Breast epithelium (tissue), 4 donors: ENCODE measurements around the gene CPB2. TPM values are rescaled to one million over a fixed set of nuclear protein-coding genes. Genes with fewer than 3 reads are reported as not detected.
A peak's percentile ranks its signal among the peaks of the same experiment; 100 is the strongest.

Experiments
- DNase-seq, 2 donors: peaks; one replicate each; pipeline ENCODE4 v3.0.0-alpha.2; 2019; ENCODE audit warnings: low spot score in 2 of 2
- H3K27ac ChIP-seq, 2 donors: fragments of 200-600 bp; sonication (generic) in 1 of 2; one replicate each; pipeline ENCODE4 v1.5.1; 2016 to 2019; ENCODE audit warnings: mild to moderate bottlenecking in 1 of 2
- H3K27me3 ChIP-seq, 2 donors: fragments of 200-600 bp; sonication (generic) in 1 of 2; one replicate each; pipeline versions ENCODE4 v1.5.1 to v1.6.0; 2017 to 2019; ENCODE audit warnings: control low read depth in 1 of 2, mild to moderate bottlenecking in 1 of 2
- H3K36me3 ChIP-seq: fragments of 200-600 bp; one replicate; pipeline ENCODE4 v1.5.1; 2019
- H3K4me1 ChIP-seq, 2 donors: fragments of 200-600 bp; sonication (generic); one replicate each; pipeline ENCODE4 v1.5.1; 2016 to 2019; ENCODE audit warnings: control low read depth in 1 of 2
- H3K4me3 ChIP-seq, 3 donors: fragments of 200-600 bp; sonication (generic); 1 replicate in 2 of 3; 2 replicates in 1 of 3; pipeline ENCODE4 v1.5.1; 2016 to 2019; ENCODE audit warnings: mild to moderate bottlenecking in 3 of 3, moderate library complexity in 2 of 3
- H3K9me3 ChIP-seq, 2 donors: fragments of 200-600 bp; sonication (generic) in 1 of 2; one replicate each; pipeline ENCODE4 v1.5.1; 2016 to 2019; ENCODE audit warnings: control low read depth in 1 of 2
- POLR2A ChIP-seq: fragments of 450-650 bp; IDR thresholded peaks from one replicate; pipeline ENCODE4 v1.6.1; 2016; ENCODE audit warnings: antibody characterized with exemption, mild to moderate bottlenecking, moderate library complexity
- POLR2AphosphoS5 ChIP-seq, 3 donors: sonication (generic); formaldehyde crosslinking; IDR thresholded peaks; one replicate each; pipeline ENCODE4 v1.6.1; 2017; ENCODE audit warnings: antibody characterized with exemption in 3 of 3
- intact Hi-C: fragments of 100-400 bp; cut with DNase I; formaldehyde crosslinking; loops from one replicate; pipeline ENCODE4 v1.15.1; 2023; ENCODE audit warnings: low total_unique reads
- total RNA-seq, 3 donors: library from RNA; depleted of rRNA; stranded (reverse); fragments of >200 nt; gene quantifications; one replicate each; pipeline ENCODE4 v1.1.0, GENCODE V29; 2016
- TF ChIP-seq, protein P1 (sequence below), 3 donors: fragments of 450-650 bp; IDR thresholded peaks; one replicate each; pipeline ENCODE4 v1.5.1; 2016 to 2017; ENCODE audit warnings: antibody characterized with exemption in 3 of 3, mild to moderate bottlenecking in 3 of 3, moderate library complexity in 3 of 3

CPB2 gene
- total RNA-seq, 3 donors from 2014 or later = not detected

DNA sequence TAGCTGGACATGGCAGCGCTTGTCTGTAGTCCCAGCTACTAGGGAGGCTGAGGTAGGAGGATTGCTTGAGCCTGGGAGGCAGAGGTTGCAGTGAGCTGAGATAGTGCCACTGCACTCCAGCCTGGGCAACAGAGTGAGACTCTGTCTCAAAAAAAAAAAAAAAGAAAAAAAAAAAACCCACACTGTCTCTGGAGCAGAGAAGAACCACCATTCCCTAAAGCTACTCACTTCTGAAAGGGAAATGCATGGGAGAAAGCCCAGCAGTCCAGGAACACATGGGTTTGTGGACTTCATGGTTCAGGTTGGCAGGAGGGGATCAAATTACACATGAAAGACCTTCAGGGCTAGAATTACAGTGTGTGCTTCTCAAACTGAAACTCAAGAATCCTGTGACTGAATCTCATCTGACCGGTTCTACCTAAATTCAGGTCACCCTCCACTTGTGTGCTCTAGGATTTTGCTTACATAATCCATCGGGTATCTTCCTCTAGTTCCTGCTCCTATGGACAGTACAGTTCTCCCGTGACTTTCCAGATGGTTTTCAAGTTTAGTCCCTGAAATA lies 30.2 kb upstream of the CPB2 start:
- Histone ChIP-seq H3K27ac (peak overlapping the region; percentile 71 to 80), H3K36me3 (no peaks in the 10 kb centered on the region), H3K27me3 (no peaks in the 10 kb centered on the region), H3K4me1 (no peaks in the 10 kb centered on the region), H3K4me3 (no peak overlapping the region), H3K9me3 (no peaks in the 10 kb centered on the region)
- intact Hi-C loops = no loop called here
- TF ChIP-seq, protein P1, sequence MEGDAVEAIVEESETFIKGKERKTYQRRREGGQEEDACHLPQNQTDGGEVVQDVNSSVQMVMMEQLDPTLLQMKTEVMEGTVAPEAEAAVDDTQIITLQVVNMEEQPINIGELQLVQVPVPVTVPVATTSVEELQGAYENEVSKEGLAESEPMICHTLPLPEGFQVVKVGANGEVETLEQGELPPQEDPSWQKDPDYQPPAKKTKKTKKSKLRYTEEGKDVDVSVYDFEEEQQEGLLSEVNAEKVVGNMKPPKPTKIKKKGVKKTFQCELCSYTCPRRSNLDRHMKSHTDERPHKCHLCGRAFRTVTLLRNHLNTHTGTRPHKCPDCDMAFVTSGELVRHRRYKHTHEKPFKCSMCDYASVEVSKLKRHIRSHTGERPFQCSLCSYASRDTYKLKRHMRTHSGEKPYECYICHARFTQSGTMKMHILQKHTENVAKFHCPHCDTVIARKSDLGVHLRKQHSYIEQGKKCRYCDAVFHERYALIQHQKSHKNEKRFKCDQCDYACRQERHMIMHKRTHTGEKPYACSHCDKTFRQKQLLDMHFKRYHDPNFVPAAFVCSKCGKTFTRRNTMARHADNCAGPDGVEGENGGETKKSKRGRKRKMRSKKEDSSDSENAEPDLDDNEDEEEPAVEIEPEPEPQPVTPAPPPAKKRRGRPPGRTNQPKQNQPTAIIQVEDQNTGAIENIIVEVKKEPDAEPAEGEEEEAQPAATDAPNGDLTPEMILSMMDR (IDR thresholded peaks at IDR 0.05) = no peak
- TF ChIP-seq POLR2AphosphoS5 (IDR thresholded peaks at IDR 0.05) = peak in 2 of 3 donors; percentile 40 to 44
- peak in 1 of 2 donors; percentile 64 for DNase-seq

DNA sequence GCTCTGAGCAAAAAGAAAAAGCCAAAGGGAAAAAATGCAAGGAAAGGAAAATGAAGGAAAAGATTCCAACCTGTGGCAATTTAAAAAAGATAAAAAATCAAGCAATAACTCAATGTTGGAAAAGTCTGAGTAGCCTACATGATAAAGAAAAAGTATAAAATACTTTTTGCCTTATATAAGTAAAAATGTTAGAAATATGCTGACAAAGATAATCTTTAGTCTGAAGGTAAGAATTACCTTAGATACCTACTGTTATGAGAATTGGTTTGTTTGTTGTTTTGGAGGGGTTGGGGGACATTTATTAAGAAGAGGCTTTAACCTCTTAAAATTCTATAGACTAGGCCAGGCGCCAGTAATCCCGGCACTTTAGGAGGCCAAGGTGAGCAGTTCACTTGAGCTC lies 29.7 kb upstream of the CPB2 start:
- Histone ChIP-seq H3K27me3 (no peaks in the 10 kb centered on the region), H3K4me3 (no peak overlapping the region), H3K9me3 (no peaks in the 10 kb centered on the region), H3K27ac (peak overlapping the region; percentile 71 to 80), H3K36me3 (no peaks in the 10 kb centered on the region), H3K4me1 (no peaks in the 10 kb centered on the region)
- DNase-seq = no peak
- TF ChIP-seq POLR2A (no peak), POLR2AphosphoS5 (IDR thresholded peaks at IDR 0.05) (no peak)
- TF ChIP-seq, protein P1 (IDR thresholded peaks at IDR 0.05) = no peak
- intact Hi-C loops = no loop called here

DNA sequence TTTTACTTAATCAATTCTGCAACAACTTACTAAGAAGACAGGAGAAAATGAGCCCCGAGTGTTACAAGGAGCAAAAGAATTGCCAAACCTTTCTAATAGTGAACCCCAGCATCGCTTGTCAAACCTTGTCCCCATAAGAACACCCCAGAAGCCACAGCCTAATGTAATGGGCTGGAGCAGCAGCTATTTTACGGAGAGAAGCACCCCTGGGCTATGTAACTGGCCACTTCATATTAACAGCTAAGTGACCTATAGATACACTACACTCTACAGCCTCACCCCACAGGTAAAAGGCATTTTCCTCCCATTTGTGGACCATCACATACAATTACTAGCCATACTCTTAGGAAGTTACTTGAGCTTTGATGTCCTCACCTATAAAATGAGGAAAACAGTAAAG lies 27.3 kb upstream of the CPB2 start:
- Histone ChIP-seq H3K36me3 (no peaks in the 10 kb centered on the region), H3K4me1 (no peaks in the 10 kb centered on the region), H3K4me3 (no peak overlapping the region), H3K27ac (no peak overlapping the region), H3K27me3 (no peaks in the 10 kb centered on the region), H3K9me3 (no peaks in the 10 kb centered on the region)
- no peak for TF ChIP-seq POLR2A
- TF ChIP-seq, protein P1 (IDR thresholded peaks at IDR 0.05) = no peak
- TF ChIP-seq POLR2AphosphoS5 (IDR thresholded peaks at IDR 0.05) = no peak
- intact Hi-C loops = no loop called here
- no peak for DNase-seq

DNA sequence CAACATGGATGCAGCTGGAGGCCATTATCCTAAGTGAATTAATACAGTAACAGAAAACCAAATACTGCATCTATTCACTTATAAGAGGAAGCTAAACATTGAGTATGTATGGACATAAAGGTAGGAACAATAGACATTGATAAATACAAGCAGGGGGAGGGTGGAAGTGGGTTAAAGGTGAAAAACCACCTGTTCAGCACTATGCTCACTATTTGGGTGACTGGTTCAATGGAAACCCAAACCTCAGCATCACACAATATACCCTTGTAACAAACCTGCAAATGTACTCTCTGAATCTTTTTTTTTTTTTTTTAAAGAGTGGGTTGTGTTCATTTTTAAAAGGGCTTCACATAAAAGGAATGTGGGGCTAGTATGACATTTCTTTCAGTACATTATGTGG lies 26.9 kb upstream of the CPB2 start:
- TF ChIP-seq, protein P1 (IDR thresholded peaks at IDR 0.05) = no peak
- no peak for TF ChIP-seq POLR2A
- TF ChIP-seq POLR2AphosphoS5 (IDR thresholded peaks at IDR 0.05) = no peak
- Histone ChIP-seq H3K36me3 (no peaks in the 10 kb centered on the region), H3K9me3 (no peaks in the 10 kb centered on the region), H3K4me3 (no peak overlapping the region), H3K27me3 (no peaks in the 10 kb centered on the region), H3K4me1 (no peaks in the 10 kb centered on the region), H3K27ac (no peak overlapping the region)
- intact Hi-C loops = no loop called here
- DNase-seq = no peak

DNA sequence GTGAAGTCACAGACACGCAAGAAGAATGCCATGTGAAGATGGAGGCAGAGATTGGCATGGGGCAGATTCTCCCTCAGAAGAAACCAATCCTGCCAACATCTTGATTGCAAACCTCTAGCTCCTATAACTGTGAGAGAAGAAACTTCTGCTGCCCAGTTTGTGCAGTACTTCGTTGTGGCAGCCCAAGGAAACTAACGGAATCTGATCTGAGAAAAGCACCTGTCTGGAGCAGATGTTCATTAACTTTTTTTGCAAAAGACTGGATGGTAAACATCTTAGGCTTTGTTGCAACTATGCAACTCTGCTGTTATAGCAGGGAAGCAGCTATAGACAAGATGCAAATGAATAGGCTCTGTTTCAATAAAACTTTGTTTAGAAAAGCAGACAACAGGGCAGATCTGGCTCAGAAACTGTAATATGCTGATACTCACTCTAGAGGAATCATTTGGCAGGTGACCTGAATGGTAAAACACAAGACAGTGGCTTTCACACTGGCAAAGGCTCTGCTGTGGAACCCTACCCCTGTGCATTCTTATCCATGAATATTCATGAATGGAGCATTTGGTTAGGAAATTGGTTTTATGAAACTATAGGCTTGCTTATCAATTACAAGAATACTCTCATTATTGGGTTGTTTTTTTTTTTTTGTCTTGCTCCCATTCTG lies 25.3 kb upstream of the CPB2 start:
- Histone ChIP-seq H3K4me1 (no peaks in the 10 kb centered on the region), H3K27me3 (no peaks in the 10 kb centered on the region), H3K4me3 (no peak overlapping the region), H3K27ac (no peak overlapping the region), H3K9me3 (no peaks in the 10 kb centered on the region), H3K36me3 (no peaks in the 10 kb centered on the region)
- intact Hi-C loops = loop anchor here (10.0 kb wide), 1 partner anchor 1355 kb away; no protein-coding TSS in a partner anchor
- no peak for DNase-seq
- TF ChIP-seq, protein P1 (IDR thresholded peaks at IDR 0.05) = no peak
- TF ChIP-seq POLR2A (no peak), POLR2AphosphoS5 (IDR thresholded peaks at IDR 0.05) (no peak)
